ENCODE results near the gene PLPPR1. TPM values are rescaled to one million over a fixed set of nuclear protein-coding genes. Genes with fewer than 3 reads are reported as not detected.

The PLPPR1 gene
- polyA plus RNA-seq, 1 donor from 2014 or later, result 157 TPM

DNA sequence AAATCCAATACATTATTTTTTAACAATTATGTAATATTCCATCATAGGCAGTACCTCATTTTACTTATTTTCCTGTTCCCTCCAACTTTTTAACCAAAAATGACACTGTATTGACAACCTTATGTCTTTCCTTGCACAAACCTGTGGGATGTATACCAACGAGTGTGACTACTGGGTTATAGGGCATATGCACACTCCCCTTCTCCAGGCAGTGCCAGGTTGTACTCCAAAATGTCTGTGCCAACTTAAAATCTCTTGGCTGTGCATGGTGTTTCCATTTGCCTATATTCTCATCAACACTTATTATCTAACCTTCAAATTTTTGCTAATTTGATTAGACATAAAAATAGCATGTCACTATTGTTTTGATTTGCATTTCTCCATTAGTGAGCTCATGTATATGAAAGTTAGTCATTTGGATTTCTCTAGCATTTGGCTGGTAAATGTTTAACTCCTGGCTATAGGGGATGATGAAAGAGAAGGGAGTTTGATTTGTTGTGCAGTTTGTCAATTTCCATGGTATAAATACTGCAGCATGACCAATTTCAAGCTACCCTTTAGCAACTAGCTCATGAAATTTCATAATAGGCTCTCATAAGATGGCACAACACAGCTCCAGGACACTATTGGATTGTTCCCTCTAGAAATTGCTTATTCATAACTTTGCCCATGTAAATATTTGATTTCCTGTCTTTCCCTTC, 226.4 kb downstream of the PLPPR1 start:
- Histone ChIP-seq H3K9me3 (ENCODE audit: low read length) (no peaks in the 10 kb centered on the region), H3K79me2 (replicated peaks; ENCODE audit: insufficient read depth, low read length) (no peaks in the 10 kb centered on the region), H3K9ac (ENCODE audit: low read length) (no peak overlapping the region), H3K9me2 (ENCODE audit: insufficient read depth, low read length) (no peaks in the 10 kb centered on the region), H3K4me2 (ENCODE audit: low read length) (no peak overlapping the region), H3K27ac (ENCODE audit: low read length) (no peak overlapping the region), H3F3A (ENCODE audit: insufficient read depth, low read length, poor library complexity, severe bottlenecking) (no peaks in the 10 kb centered on the region), H4K20me1 (ENCODE audit: insufficient read depth) (no peaks in the 10 kb centered on the region), H3K4me3 (ENCODE audit: low read length) (no peak overlapping the region), H3K27me3 (ENCODE audit: insufficient read depth, low read depth, low read length) (no peaks in the 10 kb centered on the region), H3K36me3 (ENCODE audit: insufficient read depth, low read length) (no peaks in the 10 kb centered on the region), H2AFZ (ENCODE audit: low read depth, low read length) (no peak overlapping the region)
- TF ChIP-seq MXI1 (conservative IDR thresholded peaks at IDR 0.05; ENCODE audit: poor library complexity, severe bottlenecking) (no peak), EP300 (conservative IDR thresholded peaks at IDR 0.05; ENCODE audit: poor library complexity, severe bottlenecking) (no peak), SMC3 (conservative IDR thresholded peaks at IDR 0.05; ENCODE audit: poor library complexity) (no peak)
- TF ChIP-seq, protein P1, sequence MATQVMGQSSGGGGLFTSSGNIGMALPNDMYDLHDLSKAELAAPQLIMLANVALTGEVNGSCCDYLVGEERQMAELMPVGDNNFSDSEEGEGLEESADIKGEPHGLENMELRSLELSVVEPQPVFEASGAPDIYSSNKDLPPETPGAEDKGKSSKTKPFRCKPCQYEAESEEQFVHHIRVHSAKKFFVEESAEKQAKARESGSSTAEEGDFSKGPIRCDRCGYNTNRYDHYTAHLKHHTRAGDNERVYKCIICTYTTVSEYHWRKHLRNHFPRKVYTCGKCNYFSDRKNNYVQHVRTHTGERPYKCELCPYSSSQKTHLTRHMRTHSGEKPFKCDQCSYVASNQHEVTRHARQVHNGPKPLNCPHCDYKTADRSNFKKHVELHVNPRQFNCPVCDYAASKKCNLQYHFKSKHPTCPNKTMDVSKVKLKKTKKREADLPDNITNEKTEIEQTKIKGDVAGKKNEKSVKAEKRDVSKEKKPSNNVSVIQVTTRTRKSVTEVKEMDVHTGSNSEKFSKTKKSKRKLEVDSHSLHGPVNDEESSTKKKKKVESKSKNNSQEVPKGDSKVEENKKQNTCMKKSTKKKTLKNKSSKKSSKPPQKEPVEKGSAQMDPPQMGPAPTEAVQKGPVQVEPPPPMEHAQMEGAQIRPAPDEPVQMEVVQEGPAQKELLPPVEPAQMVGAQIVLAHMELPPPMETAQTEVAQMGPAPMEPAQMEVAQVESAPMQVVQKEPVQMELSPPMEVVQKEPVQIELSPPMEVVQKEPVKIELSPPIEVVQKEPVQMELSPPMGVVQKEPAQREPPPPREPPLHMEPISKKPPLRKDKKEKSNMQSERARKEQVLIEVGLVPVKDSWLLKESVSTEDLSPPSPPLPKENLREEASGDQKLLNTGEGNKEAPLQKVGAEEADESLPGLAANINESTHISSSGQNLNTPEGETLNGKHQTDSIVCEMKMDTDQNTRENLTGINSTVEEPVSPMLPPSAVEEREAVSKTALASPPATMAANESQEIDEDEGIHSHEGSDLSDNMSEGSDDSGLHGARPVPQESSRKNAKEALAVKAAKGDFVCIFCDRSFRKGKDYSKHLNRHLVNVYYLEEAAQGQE (IDR thresholded peaks at IDR 0.05; ENCODE audit: borderline replicate concordance), result no peak

DNA sequence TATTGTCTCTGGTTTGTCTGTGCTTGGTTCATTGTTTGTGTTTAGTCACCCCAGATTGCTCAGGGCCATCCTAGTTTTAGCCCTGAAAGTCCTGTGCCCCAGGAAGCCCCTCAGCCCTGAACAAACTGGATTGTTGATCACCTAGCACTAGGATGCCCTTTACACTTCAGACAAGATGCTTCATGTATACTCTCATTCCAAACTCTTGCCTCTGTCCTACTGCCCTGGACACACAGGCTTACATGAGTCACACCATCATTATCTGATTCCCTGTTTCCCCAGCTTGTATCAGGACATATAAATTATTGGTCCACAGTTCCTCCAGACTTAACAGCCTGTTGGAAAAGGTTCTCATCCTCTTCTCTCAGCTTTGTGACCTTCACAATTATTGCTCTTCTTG, 236.2 kb downstream of the PLPPR1 start:
- Histone ChIP-seq H3K27me3 (ENCODE audit: insufficient read depth, low read depth, low read length) (no peaks in the 10 kb centered on the region), H3K36me3 (ENCODE audit: insufficient read depth, low read length) (no peaks in the 10 kb centered on the region), H3K4me3 (ENCODE audit: low read length) (no peak overlapping the region), H2AFZ (ENCODE audit: low read depth, low read length) (no peak overlapping the region), H3F3A (ENCODE audit: insufficient read depth, low read length, poor library complexity, severe bottlenecking) (no peaks in the 10 kb centered on the region), H3K9me2 (ENCODE audit: insufficient read depth, low read length) (no peaks in the 10 kb centered on the region), H3K27ac (ENCODE audit: low read length) (no peak overlapping the region), H4K20me1 (ENCODE audit: insufficient read depth) (no peaks in the 10 kb centered on the region), H3K79me2 (replicated peaks; ENCODE audit: insufficient read depth, low read length) (no peaks in the 10 kb centered on the region), H3K4me2 (ENCODE audit: low read length) (no peak overlapping the region), H3K9ac (ENCODE audit: low read length) (no peak overlapping the region), H3K9me3 (ENCODE audit: low read length) (no peaks in the 10 kb centered on the region)
- TF ChIP-seq SMC3 (conservative IDR thresholded peaks at IDR 0.05; ENCODE audit: poor library complexity), result no peak
- TF ChIP-seq EP300 (conservative IDR thresholded peaks at IDR 0.05; ENCODE audit: poor library complexity, severe bottlenecking), result no peak

DNA sequence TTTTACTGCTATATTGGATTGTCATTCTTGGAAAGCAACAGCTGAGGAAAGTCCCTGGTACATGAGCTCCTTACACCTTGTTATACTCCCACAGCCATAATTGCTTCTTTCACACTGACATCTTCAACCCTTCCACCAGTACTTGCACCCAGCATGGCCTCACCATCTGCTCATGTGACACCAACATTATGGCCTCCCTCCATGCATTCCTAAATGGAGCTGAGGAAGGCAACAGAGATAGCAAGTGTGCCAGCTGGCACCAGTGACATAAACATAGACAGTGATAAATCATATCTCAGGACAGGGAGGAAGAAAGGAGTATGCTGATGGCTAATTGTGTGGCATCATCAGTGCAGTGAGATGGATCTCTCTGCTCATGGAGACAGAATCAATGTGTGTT, 236.7 kb downstream of the PLPPR1 start:
- H2AFZ ChIP-seq (ENCODE audit: low read depth, low read length), result no peak overlapping the region
- no peaks in the 10 kb centered on the region for H3K36me3 ChIP-seq (ENCODE audit: insufficient read depth, low read length)
- no peaks in the 10 kb centered on the region for H4K20me1 ChIP-seq (ENCODE audit: insufficient read depth)
- no peaks in the 10 kb centered on the region for H3F3A ChIP-seq (ENCODE audit: insufficient read depth, low read length, poor library complexity, severe bottlenecking)
- TF ChIP-seq EZH2 (IDR thresholded peaks at IDR 0.05; ENCODE audit: borderline replicate concordance, insufficient read depth, low read length, poor library complexity, severe bottlenecking) (no peak), EP300 (conservative IDR thresholded peaks at IDR 0.05; ENCODE audit: poor library complexity, severe bottlenecking) (no peak), TAF1 (IDR thresholded peaks at IDR 0.05; ENCODE audit: low read depth) (no peak), RAD21 (conservative IDR thresholded peaks at IDR 0.05) (no peak)
- TF ChIP-seq, protein P1 (IDR thresholded peaks at IDR 0.05; ENCODE audit: borderline replicate concordance), result no peak
- no peak overlapping the region for H3K9ac ChIP-seq (ENCODE audit: low read length)
- no peaks in the 10 kb centered on the region for H3K9me2 ChIP-seq (ENCODE audit: insufficient read depth, low read length)
- no peak overlapping the region for H3K27ac ChIP-seq (ENCODE audit: low read length)
- H3K4me2 ChIP-seq (ENCODE audit: low read length), result no peak overlapping the region
- no peaks in the 10 kb centered on the region for H3K27me3 ChIP-seq (ENCODE audit: insufficient read depth, low read depth, low read length)
- no peaks in the 10 kb centered on the region for H3K9me3 ChIP-seq (ENCODE audit: low read length)
- H3K4me3 ChIP-seq (ENCODE audit: low read length), result no peak overlapping the region
- no peaks in the 10 kb centered on the region for H3K79me2 ChIP-seq (replicated peaks; ENCODE audit: insufficient read depth, low read length)

Data from neural cell (in vitro differentiated cells).